ENCODE data around the gene ANKRD42. TPM values are rescaled to one million over a fixed set of nuclear protein-coding genes. Genes with fewer than 3 reads are reported as not detected.

ANKRD42 gene
- total and polyA plus RNA-seq, 9 of the 15 experiments (the other 6 are each of a cell fraction or from before 2014, with no cell fraction given), result 2.8 to 9.1 (median 6.1) TPM

GRCh38 chr11:83156996-83157593 lies 36.4 kb upstream of the ANKRD42 start, which contains the start of gene PCF11 (continued):
- TF ChIP-seq NFE2 (IDR thresholded peaks at IDR 0.05; ENCODE audit: low read depth) (no peak), ZNF668 (CRISPR knock-in tag; IDR thresholded peaks at IDR 0.05) (no peak), NR2C1 (IDR thresholded peaks at IDR 0.05) (no peak), NR2C1 (tag; IDR thresholded peaks at IDR 0.05) (no peak), GATA2 (CRISPR knock-in tag; IDR thresholded peaks at IDR 0.05) (no peak), NFATC3 (IDR thresholded peaks at IDR 0.05) (no peak), RAD51 (IDR thresholded peaks at IDR 0.05; ENCODE audit: borderline replicate concordance, low read depth) (peak; percentile 52; the same call in 1 of the 2 replicates), HMG20B (CRISPR knock-in tag; IDR thresholded peaks at IDR 0.05) (no peak), NCOA4 (IDR thresholded peaks at IDR 0.05; ENCODE audit: partially characterized antibody) (no peak), TARDBP (IDR thresholded peaks at IDR 0.05) (no peak), ZBED1 (IDR thresholded peaks at IDR 0.05) (peak; percentile 66; the same call in 1 of the 2 replicates), RNF219 (CRISPR knock-in tag; IDR thresholded peaks at IDR 0.05) (no peak), ZNF695 (CRISPR knock-in tag; IDR thresholded peaks at IDR 0.05) (no peak), CUX1 (CRISPR knock-in tag; IDR thresholded peaks at IDR 0.05) (no peak)
- TF ChIP-seq, protein P1, sequence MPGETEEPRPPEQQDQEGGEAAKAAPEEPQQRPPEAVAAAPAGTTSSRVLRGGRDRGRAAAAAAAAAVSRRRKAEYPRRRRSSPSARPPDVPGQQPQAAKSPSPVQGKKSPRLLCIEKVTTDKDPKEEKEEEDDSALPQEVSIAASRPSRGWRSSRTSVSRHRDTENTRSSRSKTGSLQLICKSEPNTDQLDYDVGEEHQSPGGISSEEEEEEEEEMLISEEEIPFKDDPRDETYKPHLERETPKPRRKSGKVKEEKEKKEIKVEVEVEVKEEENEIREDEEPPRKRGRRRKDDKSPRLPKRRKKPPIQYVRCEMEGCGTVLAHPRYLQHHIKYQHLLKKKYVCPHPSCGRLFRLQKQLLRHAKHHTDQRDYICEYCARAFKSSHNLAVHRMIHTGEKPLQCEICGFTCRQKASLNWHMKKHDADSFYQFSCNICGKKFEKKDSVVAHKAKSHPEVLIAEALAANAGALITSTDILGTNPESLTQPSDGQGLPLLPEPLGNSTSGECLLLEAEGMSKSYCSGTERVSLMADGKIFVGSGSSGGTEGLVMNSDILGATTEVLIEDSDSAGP (CRISPR knock-in tag; IDR thresholded peaks at IDR 0.05), result no peak
- TF ChIP-seq, protein P2, sequence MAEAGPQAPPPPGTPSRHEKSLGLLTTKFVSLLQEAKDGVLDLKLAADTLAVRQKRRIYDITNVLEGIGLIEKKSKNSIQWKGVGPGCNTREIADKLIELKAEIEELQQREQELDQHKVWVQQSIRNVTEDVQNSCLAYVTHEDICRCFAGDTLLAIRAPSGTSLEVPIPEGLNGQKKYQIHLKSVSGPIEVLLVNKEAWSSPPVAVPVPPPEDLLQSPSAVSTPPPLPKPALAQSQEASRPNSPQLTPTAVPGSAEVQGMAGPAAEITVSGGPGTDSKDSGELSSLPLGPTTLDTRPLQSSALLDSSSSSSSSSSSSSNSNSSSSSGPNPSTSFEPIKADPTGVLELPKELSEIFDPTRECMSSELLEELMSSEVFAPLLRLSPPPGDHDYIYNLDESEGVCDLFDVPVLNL (CRISPR knock-in tag; IDR thresholded peaks at IDR 0.05; ENCODE audit: low read depth), result no peak
- TF ChIP-seq, protein P3, sequence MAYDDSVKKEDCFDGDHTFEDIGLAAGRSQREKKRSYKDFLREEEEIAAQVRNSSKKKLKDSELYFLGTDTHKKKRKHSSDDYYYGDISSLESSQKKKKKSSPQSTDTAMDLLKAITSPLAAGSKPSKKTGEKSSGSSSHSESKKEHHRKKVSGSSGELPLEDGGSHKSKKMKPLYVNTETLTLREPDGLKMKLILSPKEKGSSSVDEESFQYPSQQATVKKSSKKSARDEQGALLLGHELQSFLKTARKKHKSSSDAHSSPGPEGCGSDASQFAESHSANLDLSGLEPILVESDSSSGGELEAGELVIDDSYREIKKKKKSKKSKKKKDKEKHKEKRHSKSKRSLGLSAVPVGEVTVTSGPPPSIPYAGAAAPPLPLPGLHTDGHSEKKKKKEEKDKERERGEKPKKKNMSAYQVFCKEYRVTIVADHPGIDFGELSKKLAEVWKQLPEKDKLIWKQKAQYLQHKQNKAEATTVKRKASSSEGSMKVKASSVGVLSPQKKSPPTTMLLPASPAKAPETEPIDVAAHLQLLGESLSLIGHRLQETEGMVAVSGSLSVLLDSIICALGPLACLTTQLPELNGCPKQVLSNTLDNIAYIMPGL (CRISPR knock-in tag; IDR thresholded peaks at IDR 0.05), result 0 out of 2 replicates have a peak, but pooled peaks have one; percentile 33
